IPS-18a (cell line): ENCODE results near the gene HRK.

Experiments
- H3K27ac ChIP-seq: one replicate; pipeline ENCODE4 v1.5.1; 2013; ENCODE audit warnings: low read length
- H3K27me3 ChIP-seq: one replicate; pipeline ENCODE4 v1.6.1; 2013; ENCODE audit warnings: mild to moderate bottlenecking, low read length; ENCODE audit not compliant: control insufficient read depth, insufficient read depth
- H3K36me3 ChIP-seq: one replicate; pipeline ENCODE4 v1.6.1; 2013; ENCODE audit warnings: low read depth, low read length; ENCODE audit not compliant: control insufficient read depth
- H3K4me1 ChIP-seq: one replicate; pipeline ENCODE4 v1.6.1; 2013; ENCODE audit warnings: low read depth, low read length; ENCODE audit not compliant: control insufficient read depth
- H3K4me3 ChIP-seq: one replicate; pipeline ENCODE4 v1.5.1; 2013; ENCODE audit warnings: low read length
- H3K9ac ChIP-seq: one replicate; pipeline ENCODE4 v1.6.1; 2013; ENCODE audit warnings: mild to moderate bottlenecking, low read length, moderate library complexity
- H3K9me3 ChIP-seq: one replicate; pipeline ENCODE4 v1.6.1; 2013; ENCODE audit warnings: low read depth, low read length; ENCODE audit not compliant: control insufficient read depth

Gene HRK

DNA sequence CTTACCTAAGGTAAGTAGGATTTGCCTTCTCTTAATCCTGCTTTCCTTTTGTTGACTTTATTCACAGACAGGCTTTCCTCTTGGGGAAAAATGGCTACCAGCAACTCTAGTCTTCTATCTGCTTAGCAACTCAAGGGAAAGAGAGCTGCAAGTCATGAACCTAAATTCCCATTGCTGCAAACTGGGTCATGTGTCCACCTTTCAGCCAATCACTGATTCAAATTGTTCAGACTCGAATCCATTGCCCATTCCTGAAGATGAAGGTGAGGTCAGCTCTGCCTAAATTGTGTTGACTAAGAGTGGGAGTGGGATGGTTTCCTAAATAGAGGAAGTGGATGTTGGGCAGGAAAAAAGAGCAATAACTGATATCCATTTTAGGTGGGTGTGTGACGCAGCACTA is 37.2 kb upstream of the HRK start:
- H3K9me3 ChIP-seq = no peaks in the 10 kb centered on the region
- no peak overlapping the region for H3K27ac ChIP-seq
- no peaks in the 10 kb centered on the region for H3K4me1 ChIP-seq
- H3K27me3 ChIP-seq = no peaks in the 10 kb centered on the region
- H3K9ac ChIP-seq = no peak overlapping the region
- H3K36me3 ChIP-seq = no peaks in the 10 kb centered on the region
- no peak overlapping the region for H3K4me3 ChIP-seq

DNA sequence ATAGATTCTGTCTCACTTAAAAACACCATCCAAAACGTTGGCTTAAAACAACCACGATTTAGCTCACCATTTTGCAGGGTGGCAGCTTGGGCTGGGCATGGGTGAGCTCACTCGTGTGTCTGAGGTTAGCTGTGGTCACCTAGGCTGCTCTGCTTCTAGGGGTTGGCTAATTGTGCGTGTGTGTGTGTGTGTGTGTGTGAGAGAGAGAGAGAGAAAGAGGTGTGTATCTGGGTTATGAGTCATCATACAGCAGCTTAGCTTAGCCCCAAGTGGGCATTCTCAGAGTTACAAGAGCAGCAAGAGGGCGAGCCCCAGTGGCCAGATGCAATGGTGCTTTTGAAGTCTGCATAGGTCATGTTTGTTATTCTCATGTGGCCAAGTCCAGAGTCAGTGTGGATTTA is 35.5 kb upstream of the HRK start:
- Histone ChIP-seq H3K36me3 (no peaks in the 10 kb centered on the region), H3K4me1 (no peaks in the 10 kb centered on the region), H3K9ac (no peak overlapping the region), H3K9me3 (no peaks in the 10 kb centered on the region), H3K27ac (no peak overlapping the region), H3K4me3 (no peak overlapping the region), H3K27me3 (no peaks in the 10 kb centered on the region)

- H3K27ac ChIP-seq = no peak overlapping the region
- no peaks in the 10 kb centered on the region for H3K9me3 ChIP-seq
- no peaks in the 10 kb centered on the region for H3K36me3 ChIP-seq
- no peaks in the 10 kb centered on the region for H3K27me3 ChIP-seq
- H3K4me1 ChIP-seq = peaks cover 4% of the 10 kb centered on the region
- H3K9ac ChIP-seq = no peak overlapping the region
- H3K4me3 ChIP-seq = no peak overlapping the region
These were observed 34.9 kb upstream of the HRK start for GRCh38 chr12:116916122-116916521.

GRCh38 chr12:116915326-116915725 is 34.1 kb upstream of the HRK start:
- H3K9me3 ChIP-seq = no peaks in the 10 kb centered on the region
- peaks cover 4% of the 10 kb centered on the region for H3K4me1 ChIP-seq
- no peaks in the 10 kb centered on the region for H3K27me3 ChIP-seq
- no peak overlapping the region for H3K4me3 ChIP-seq
- no peaks in the 10 kb centered on the region for H3K36me3 ChIP-seq
- H3K27ac ChIP-seq = no peak overlapping the region
- no peak overlapping the region for H3K9ac ChIP-seq

GRCh38 chr12:116910645-116911451 is 29.6 kb upstream of the HRK start, which contains the start of gene FBXW8:
TSS of gene FBXW8 (plus strand) at chr12:116910950. CDS start at chr12:116911038, 88 bp downstream.
- no peaks in the 10 kb centered on the region for H3K36me3 ChIP-seq
- H3K9me3 ChIP-seq = no peaks in the 10 kb centered on the region
- H3K27ac ChIP-seq = no peak within 1 kb of the TSS
- H3K4me3 ChIP-seq = peak within 1 kb of the TSS; percentile 85
- H3K4me1 ChIP-seq = peaks cover 12% of the 10 kb centered on the region
- H3K9ac ChIP-seq = peak within 1 kb of the TSS; percentile 78
- H3K27me3 ChIP-seq = no peaks in the 10 kb centered on the region

DNA sequence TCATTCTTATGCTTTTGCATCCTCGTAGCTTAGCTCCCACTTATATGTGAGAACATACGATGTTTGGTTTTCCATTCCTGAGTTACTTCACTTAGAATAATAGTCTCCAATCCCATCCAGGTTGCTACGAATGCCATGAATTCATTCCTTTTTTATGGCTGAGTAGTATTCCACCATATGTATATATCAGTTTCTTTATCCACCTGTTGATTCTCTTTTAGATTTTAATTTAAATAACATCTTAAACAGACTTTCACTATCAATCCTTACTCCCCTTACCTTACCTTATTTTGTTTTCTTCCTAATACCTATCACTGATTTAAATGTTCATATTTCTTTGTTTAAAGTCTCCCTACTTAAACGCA is 29.0 kb upstream of the HRK start:
- Histone ChIP-seq H3K4me1 (peaks cover 12% of the 10 kb centered on the region), H3K4me3 (peak overlapping the region; percentile 85), H3K27ac (no peak overlapping the region), H3K36me3 (no peaks in the 10 kb centered on the region), H3K9me3 (no peaks in the 10 kb centered on the region), H3K9ac (peak overlapping the region; percentile 78), H3K27me3 (no peaks in the 10 kb centered on the region)

DNA sequence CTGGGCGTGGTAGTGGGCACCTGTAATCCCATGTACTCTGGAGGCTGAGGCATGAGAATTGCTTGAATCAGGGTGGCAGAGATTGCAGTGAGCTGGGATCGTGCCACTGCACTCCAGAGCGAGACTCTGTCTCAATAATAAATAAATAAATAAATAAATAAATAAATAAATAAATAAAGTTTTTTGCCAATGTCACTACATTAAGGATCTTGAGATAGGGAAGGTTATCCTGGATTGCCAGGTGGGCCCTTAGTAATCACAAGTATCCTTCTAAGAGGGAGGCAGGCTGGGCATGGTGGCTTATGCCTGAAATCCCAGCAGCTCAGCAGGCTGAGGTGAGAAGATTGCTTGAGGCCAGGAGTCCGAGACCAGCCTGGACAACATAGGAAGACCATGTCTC is 25.0 kb upstream of the HRK start:
- no peaks in the 10 kb centered on the region for H3K9me3 ChIP-seq
- H3K36me3 ChIP-seq = no peaks in the 10 kb centered on the region
- no peak overlapping the region for H3K9ac ChIP-seq
- H3K4me3 ChIP-seq = no peak overlapping the region
- no peak overlapping the region for H3K27ac ChIP-seq
- peaks cover 8% of the 10 kb centered on the region for H3K4me1 ChIP-seq
- no peaks in the 10 kb centered on the region for H3K27me3 ChIP-seq

GRCh38 chr12:116903818-116904217 is 22.6 kb upstream of the HRK start:
- Histone ChIP-seq H3K27ac (no peak overlapping the region), H3K4me3 (no peak overlapping the region), H3K27me3 (no peaks in the 10 kb centered on the region), H3K4me1 (peaks cover 8% of the 10 kb centered on the region), H3K9me3 (no peaks in the 10 kb centered on the region), H3K36me3 (no peaks in the 10 kb centered on the region), H3K9ac (no peak overlapping the region)

- no peaks in the 10 kb centered on the region for H3K36me3 ChIP-seq
- no peak overlapping the region for H3K9ac ChIP-seq
- no peak overlapping the region for H3K27ac ChIP-seq
- H3K27me3 ChIP-seq = no peaks in the 10 kb centered on the region
- no peaks in the 10 kb centered on the region for H3K9me3 ChIP-seq
- H3K4me3 ChIP-seq = no peak overlapping the region
- H3K4me1 ChIP-seq = peaks cover 2% of the 10 kb centered on the region
These were observed 20.4 kb upstream of the HRK start for GRCh38 chr12:116901612-116902011.

GRCh38 chr12:116898669-116899068 is 17.4 kb upstream of the HRK start:
- Histone ChIP-seq H3K27ac (no peak overlapping the region), H3K9ac (no peak overlapping the region), H3K4me1 (no peaks in the 10 kb centered on the region), H3K27me3 (no peaks in the 10 kb centered on the region), H3K4me3 (no peak overlapping the region), H3K9me3 (no peaks in the 10 kb centered on the region), H3K36me3 (no peaks in the 10 kb centered on the region)

- Histone ChIP-seq H3K27ac (no peak overlapping the region), H3K9me3 (no peaks in the 10 kb centered on the region), H3K4me3 (no peak overlapping the region), H3K9ac (no peak overlapping the region), H3K4me1 (no peaks in the 10 kb centered on the region), H3K27me3 (no peaks in the 10 kb centered on the region), H3K36me3 (no peaks in the 10 kb centered on the region)
These were observed 16.2 kb upstream of the HRK start for GRCh38 chr12:116897476-116897875.

- no peaks in the 10 kb centered on the region for H3K36me3 ChIP-seq
- peaks cover 4% of the 10 kb centered on the region for H3K4me1 ChIP-seq
- H3K27me3 ChIP-seq = no peaks in the 10 kb centered on the region
- H3K9ac ChIP-seq = no peak overlapping the region
- no peaks in the 10 kb centered on the region for H3K9me3 ChIP-seq
- H3K4me3 ChIP-seq = no peak overlapping the region
- no peak overlapping the region for H3K27ac ChIP-seq
These were observed 15.2 kb upstream of the HRK start for GRCh38 chr12:116896411-116896924.
